Measurements from ENCODE around the gene SMARCC1. TPM values are rescaled to one million over a fixed set of nuclear protein-coding genes. Genes with fewer than 3 reads are reported as not detected.

Gene SMARCC1
- total RNA-seq, 1 experiment from 2014 or later = 21.4 TPM

DNA sequence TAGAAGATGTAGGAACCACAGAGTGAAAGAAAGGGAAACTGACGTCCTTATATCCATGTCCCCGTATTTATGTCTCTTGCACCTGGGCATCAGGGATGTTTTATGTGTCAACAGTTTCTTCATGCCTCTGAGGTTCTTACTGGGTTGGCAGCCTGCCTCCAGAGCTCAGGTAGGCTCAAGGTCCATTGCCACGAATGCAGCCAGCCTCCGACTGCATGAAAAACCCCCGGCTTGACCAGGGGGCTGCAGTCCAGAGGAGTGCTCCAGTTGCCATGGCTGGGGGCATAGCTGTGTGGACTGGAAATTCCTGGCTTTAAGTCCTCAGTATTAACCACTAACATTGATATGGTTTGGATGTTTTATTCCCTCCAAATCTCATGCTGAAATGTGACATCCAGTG, 200.3 kb downstream of the SMARCC1 start:
- no peak for DNase-seq (ENCODE audit: low read depth)
- in situ Hi-C loops (cut with HindIII; ENCODE audit: low pct_unique_long_range_greater_than_20kb, low sequenced_read_pairs) = no loop called here

DNA sequence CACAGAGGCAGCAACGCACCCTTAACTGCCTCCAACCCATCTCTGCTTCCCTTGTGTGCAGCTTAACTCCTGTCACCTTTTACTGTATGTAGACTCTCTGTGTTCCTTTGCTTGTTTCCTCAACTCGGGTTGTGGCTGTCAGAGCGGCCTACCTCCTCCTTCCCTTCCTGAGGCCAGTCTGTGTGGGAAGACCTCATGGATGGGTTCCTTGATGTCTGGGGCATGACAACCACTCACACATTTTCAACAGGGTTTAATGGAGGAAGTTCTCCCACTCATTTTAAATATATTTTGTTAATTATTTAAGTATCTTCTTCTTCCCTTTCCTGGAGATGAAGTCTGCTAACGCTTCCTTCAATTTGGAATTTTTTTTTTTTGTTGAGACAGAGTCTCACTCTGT, 201.2 kb downstream of the SMARCC1 start:
- in situ Hi-C loops (cut with HindIII; ENCODE audit: low pct_unique_long_range_greater_than_20kb, low sequenced_read_pairs) = no loop called here
- no peak for DNase-seq (ENCODE audit: low read depth)

DNA sequence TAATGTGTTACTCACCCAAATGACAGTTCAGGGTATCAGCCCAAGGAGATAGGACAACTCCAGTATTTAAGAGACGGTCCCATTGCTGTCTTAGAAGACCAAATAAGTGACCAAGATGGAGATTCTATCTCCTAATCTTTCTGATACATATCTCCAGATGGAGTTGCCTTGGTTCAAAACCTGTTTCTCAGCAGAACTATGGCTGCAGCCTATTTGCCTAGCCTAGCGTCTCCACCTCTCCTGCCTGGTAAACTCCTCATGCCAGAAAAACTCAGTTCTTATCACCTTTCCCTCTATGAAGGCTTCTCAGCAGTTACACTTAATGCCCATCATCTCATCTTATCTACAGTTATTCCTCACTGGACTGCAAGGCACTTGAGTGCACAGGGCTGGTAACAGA, 201.8 kb downstream of the SMARCC1 start:
- in situ Hi-C loops (cut with HindIII; ENCODE audit: low pct_unique_long_range_greater_than_20kb, low sequenced_read_pairs) = no loop called here
- no peak for DNase-seq (ENCODE audit: low read depth)

DNA sequence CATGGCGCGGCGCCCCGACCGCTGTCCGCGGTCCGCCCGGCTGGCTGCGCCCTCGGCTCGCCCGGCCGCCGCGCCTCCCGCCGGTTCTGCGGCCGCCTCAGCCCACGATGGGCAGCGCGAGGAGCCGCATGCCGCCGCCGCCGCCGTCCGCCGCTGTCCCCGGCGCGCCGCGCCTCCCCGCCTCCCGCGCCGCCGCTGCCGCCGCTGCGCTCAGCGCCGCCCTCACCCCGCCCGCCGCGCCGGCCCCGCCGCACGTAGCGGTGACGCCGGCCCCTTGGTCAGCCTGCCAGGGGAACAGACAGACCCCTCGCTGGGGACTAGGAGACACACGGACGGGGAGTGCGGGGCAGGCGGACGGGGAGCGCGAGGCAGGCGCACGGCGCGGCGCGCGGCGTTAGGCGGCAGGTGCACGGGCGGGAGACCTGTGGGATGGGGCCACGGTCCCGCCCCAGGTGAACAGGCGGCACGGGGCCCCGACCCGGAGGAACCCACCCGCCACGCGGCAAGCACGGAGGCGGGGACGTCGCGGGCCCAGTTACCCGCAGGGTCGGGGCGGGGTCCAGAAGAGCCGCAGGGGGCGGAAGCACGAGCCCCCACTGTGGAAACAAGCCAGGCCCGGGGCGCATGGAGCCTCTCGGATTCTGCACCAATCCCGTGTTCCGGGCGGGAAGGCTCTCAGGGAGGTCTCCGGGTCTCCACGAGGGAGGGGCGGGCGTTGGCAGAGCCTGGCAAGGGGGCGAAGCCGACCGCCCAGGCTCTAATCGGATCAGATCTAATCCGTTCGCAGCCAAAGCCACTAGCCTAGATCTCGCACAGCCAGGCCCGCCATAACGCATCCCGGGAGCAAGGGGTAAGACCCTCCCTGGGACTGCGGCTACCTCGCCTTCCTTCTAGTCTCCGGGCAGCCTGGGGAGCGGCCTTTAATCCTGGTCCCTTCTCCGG, 202.7 kb downstream of the SMARCC1 start, which contains the start of gene CSPG5:
Gene CSPG5, minus strand, starts transcription at position 175 of the 942 bp plus-strand sequence. Its CDS starts 172 bp downstream, at position 3.
- DNase-seq (ENCODE audit: low read depth) = no peak
- in situ Hi-C loops (cut with HindIII; ENCODE audit: low pct_unique_long_range_greater_than_20kb, low sequenced_read_pairs) = no loop called here

DNA sequence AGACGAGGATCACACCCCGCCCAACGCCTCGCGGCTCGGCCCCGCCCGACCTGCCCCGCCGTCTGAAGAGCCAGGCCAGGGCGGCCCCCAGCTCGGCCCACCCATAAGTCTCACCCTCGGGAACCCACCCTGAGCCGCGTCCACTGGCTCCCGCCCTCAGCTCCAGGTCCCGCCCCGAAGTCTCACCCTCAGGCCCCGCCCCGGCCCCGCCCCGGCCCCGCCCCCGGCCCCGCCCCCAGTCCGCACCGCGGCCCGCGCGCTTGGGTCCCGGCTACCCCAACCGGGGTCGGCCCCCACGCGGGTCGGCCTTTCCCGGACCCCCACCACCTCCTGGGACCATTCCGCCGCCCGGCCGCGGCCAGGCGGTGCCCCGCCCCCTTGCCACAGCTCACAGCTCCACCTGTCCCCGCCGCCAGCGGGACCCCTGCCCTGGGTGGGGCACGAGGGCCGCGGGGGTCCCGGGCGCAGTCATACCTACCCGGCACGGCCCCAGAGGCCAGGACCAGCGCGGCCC, 203.5 kb downstream of the SMARCC1 start:
- in situ Hi-C loops (cut with HindIII; ENCODE audit: low pct_unique_long_range_greater_than_20kb, low sequenced_read_pairs) = no loop called here
- DNase-seq (ENCODE audit: low read depth) = no peak

DNA sequence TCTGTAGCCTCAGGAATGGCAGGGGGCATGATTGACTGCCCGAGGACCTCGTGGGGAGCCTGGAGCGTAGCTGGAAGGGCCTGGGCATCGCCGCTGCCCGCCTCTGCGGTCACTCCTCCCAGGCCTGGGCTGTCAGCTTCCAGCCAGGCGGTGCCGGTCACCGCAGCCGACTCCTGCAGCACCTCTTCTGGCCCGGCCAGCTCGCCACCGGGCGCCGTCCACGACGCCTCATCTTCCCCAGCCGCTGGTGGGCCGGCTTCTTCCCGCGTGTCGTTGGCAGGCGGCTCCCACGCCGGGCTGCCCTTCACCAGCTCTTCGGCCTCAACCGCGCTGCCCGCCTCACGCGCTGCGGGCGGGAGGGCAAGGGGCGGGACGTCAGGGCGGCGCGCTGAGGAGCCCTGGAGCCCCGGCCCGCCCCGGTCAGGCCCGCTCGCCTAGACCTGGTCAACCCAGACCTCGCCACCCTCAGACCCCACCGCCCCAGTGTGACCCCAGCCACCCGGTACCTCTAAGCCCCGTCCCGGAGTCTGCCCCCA, 204.0 kb downstream of the SMARCC1 start:
- DNase-seq (ENCODE audit: low read depth) = peak; percentile 40
- in situ Hi-C loops (cut with HindIII; ENCODE audit: low pct_unique_long_range_greater_than_20kb, low sequenced_read_pairs) = no loop called here

DNA sequence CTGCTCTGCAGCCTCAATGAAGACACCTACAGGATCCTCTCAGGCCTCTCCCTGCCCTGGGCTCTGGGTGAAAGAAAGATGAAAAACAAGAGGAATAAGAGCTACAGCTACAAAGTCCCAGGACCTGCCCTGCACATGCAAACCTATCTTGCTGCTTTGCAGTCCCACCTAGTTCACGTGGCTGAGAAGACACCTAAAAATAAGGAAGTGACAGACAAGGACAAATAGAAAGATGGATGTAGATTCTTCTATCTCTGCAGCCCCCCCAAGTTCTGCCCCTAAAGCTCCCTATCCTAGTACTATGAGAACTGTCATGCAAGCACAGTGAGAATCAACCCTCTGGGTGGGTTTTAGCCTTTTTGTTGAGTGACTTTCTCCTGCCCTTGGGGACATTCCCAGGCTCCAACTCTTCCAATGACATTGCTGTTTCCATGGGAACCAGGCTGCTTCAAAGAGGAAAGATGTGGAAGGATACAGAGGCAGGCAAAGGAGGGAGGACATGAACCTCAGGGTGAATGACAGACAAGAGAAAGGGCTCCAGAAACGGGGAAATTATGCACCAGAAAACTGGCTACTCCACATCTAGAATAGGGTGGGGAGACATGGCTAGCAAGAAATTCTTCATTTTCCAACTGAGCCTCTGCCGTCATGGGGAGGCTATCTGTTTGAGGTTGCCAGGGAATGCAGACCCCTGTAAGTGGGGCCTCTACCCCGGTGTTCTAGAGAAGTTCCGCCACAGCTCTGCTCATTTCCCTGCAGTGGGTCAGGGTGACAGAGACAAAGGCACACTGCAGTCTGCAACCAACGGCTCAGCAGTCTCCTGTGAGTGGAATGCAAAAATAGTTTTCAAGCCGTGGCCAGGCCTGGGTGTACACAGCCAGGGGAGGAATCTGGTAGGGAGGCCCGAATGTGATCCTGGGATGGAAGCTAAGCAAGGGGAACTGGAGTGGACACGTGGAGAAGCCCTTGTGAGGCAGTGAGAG, 208.2 kb downstream of the SMARCC1 start:
- in situ Hi-C loops (cut with HindIII; ENCODE audit: low pct_unique_long_range_greater_than_20kb, low sequenced_read_pairs) = no loop called here
- DNase-seq (ENCODE audit: low read depth) = no peak

DNA sequence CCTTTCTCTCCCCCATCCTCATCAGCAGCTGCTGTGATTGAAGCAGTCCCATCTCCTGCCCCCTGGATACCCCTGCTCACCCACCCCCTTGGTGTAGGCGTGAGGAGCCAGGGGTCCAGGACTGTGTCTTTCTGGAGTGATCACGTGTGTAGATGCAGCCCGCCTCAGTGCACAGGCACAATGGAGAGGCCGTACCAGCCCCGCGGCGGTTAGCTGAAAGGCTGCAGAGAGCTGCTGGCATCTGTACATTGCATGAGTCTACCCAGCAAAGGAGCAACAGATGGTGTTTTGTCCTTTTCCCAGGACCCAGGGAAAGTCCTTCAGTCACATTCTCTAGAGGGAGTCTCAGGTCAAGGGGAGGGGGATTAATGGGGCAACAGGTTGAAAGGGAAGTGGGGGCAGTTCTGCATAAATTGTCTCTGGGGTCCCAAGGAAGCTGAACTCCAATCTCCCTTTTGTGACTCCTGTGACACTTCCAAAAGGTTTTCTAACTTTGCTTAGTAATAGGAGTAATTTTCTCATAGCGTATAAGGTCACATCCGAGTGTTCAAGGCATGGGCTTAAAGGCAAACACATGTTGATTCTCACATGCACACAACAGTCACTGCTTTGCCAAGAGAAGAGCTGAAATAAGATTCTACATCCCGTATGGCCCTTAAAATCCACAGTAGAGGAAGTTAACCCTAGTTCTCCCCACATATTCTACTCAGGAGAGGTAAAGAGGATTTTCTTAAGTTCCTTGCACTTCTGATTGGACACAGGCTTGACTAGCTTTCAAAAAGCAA, 210.1 kb downstream of the SMARCC1 start:
- in situ Hi-C loops (cut with HindIII; ENCODE audit: low pct_unique_long_range_greater_than_20kb, low sequenced_read_pairs) = no loop called here
- DNase-seq (ENCODE audit: low read depth) = no peak

DNA sequence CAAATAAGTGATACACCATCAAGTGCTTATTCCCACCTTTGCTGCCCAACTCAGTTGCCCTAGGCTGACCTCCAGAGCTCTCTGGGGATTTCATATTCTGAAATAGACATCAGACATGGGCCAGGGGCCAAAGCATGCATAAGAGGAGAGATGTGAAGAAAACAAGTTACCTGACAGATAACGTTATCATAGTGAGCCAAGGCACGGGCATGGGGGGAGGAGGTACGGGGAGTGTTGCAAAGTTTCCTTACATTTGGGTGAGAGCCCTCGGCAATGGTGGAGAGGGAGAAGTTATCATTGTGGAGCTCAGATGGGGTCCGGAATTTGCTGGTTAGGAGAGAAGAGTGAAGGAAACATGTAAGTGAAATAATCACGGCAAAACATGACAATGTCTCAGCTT, 212.8 kb downstream of the SMARCC1 start:
- in situ Hi-C loops (cut with HindIII; ENCODE audit: low pct_unique_long_range_greater_than_20kb, low sequenced_read_pairs) = no loop called here
- no peak for DNase-seq (ENCODE audit: low read depth)

DNA sequence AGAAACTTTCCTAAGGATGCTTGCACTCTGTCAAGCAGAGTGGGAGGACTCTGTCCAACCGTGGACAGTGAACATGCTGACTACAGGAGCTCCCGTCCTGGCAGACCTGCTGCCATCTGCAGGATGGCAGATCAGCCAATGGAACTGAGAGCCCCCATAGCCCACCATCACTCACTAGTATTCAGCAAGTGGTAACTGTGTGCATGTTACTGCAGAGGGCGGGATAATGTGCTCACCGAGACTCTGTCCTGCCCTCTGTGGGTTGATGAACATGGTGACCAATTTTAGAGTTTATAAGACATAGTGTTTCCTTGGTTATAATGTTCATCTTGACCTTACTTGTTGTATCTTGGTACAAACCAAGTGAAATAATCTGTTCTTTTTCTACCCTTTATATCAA, 214.5 kb downstream of the SMARCC1 start:
- in situ Hi-C loops (cut with HindIII; ENCODE audit: low pct_unique_long_range_greater_than_20kb, low sequenced_read_pairs) = no loop called here

DNA sequence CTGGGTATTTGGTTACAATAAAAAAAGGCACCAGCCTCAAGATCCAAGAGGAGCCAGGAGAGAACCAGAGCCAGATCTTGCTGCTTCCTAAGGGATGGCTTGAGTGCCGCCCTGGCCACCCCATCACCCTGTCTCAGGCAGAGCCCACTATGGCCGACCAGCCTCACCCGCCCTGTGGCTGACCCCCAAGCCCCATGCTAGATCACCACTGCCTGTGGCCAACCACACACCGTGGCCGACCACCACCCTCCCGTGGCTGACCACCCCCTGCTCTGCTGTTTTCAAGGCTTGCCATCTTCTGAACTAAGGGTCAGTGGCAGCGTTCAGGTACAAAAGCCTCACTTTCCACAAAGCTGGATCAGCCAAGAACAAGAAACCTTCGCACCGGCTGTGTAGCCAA, 215.0 kb downstream of the SMARCC1 start:
- in situ Hi-C loops (cut with HindIII; ENCODE audit: low pct_unique_long_range_greater_than_20kb, low sequenced_read_pairs) = no loop called here
- no peak for DNase-seq (ENCODE audit: low read depth)

More for the DNA sequence above, 214.5 kb downstream of the SMARCC1 start:
- DNase-seq (ENCODE audit: low read depth) = no peak

DNA sequence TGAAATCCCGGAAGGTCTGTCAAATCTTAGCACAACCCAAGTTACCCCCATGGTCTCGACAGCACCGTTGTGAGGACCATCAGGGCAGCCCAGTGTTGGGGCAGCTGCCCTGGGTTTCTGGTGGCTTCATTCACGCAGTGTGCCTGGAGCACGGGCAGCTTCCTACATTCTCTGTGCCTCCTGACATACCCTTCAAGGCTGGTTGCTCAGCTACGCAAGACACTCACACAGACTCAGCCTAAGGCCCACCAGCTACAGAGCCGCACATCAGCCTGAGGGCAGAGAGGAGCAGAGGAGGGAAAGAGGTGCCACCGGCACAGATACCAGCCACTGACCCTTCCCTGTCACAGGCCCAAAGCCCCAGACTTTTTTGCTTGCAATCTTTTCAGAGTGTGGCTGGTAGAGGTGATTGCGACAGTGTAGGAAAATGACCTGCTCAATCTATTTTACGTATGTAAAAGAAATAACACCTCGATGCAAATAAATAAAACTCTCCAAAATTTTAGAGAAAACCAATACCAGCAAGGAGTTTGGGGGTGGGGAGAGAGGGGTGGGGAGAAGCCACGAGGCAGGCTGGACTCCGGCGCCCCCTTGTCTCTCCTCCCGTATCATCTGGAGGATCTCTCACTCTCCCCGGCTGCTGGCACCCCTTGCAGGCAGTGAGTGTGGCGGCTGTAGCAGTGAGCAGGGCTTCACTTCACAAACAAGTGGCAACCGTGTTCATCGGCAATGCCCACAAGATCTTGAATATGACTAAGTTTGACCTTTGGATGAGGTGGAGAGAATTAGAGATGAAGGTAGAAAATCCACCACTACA, 215.8 kb downstream of the SMARCC1 start:
- no peak for DNase-seq (ENCODE audit: low read depth)
- in situ Hi-C loops (cut with HindIII; ENCODE audit: low pct_unique_long_range_greater_than_20kb, low sequenced_read_pairs) = no loop called here

DNA sequence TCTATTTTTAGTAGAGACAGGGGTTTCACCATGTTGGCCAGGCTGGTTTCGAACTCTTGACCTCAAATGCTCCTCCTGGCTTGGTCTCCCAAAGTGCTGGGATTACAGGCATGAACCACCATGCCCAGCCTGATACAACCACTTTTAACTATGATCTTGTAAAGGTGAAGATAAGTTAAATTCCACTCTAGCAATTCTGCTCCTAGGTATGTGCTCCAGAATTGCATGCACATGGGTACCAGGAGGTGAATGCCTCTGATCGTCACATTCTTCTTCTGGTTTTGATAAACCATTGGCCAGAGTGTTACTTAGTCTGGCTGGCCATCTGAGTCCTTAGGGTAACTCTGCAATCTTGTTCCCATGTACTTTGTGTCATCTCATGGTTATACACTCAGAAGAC, 225.3 kb downstream of the SMARCC1 start:
- DNase-seq (ENCODE audit: low read depth) = no peak
- in situ Hi-C loops (cut with HindIII; ENCODE audit: low pct_unique_long_range_greater_than_20kb, low sequenced_read_pairs) = no loop called here

DNA sequence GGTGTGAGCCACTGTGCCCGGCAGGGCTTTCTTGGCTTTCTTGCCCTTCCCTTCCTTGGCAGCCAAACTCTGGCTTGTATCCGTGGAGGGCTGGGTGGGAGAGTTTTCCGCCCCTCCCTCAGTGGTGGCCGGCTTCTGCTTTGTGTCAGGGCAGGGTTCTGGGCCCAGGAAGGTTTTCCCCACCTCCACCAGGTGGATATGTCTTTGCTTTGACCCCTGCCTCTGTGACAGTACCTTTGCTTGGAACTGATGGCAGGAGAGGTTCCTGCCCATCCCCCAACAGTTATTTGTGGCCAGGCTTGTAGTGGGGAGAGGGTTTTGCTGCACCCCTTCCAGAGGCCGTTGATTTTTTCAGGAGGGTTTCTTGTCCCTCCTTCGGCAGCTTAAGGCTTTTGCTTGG, 227.4 kb downstream of the SMARCC1 start:
- no peak for DNase-seq (ENCODE audit: low read depth)
- in situ Hi-C loops (cut with HindIII; ENCODE audit: low pct_unique_long_range_greater_than_20kb, low sequenced_read_pairs) = no loop called here

DNA sequence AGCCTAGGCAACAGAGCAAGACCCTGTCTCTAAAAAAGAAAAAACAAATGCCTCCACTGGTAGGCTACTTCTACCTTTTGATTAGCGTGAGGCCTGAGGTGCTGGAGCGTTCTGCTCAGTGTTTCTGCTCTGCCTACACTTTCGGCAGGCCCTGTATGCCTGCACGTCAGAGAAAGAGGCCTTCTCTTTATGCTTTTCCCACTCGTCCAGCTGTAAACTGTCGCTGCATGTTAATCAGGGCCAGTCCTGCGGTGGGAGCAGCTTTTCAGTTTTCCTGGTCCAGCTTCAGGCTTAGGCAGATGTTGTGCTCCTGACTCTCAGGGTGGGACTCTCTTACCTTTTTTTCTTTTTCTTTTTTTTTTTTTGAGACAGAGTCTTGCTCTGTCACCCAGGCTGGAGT, 228.3 kb downstream of the SMARCC1 start:
- in situ Hi-C loops (cut with HindIII; ENCODE audit: low pct_unique_long_range_greater_than_20kb, low sequenced_read_pairs) = no loop called here
- no peak for DNase-seq (ENCODE audit: low read depth)

DNA sequence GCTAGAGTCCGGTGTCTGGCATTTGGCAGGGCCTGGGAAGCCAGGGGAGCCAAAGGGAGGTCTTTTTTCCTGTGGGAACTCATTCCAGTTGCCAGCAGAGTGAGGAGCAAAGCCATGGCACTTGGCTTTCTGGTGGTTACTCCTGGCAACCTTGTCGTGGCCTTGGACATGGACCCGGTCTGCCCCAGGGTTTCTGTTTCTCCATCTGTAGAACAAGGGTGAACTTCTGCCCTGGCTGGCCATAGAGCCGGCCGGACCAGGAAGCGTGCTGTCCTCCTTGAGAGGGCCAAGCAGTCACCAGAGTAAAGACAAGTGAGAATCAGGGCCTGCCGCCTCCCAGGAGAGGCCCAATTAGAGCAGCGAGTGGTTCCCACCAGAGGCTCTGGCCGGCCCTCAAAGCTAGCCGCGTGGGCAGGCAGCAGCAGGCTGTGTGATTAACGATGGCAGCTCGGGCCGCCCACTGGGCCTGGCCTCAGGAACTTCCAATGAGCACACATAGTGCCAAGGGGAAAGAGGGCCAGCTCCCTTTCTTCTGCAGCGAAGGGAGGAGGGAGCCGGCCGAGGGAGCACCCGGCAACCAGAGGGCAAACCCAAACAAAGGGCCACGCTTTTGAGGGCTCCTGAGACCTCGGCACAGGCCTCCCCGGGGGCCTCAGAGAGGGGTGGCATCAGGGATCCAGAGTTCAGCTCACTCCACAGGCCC, 239.1 kb downstream of the SMARCC1 start:
- DNase-seq (ENCODE audit: low read depth) = no peak
- in situ Hi-C loops (cut with HindIII; ENCODE audit: low pct_unique_long_range_greater_than_20kb, low sequenced_read_pairs) = no loop called here
